BJ (cell line): ENCODE results near the gene CEP55. TPM values are rescaled to one million over a fixed set of nuclear protein-coding genes. Genes with fewer than 3 reads are reported as not detected.
"Not testable (repeated sequence)": the region's sequence is repeated elsewhere in the genome, so short reads cannot be mapped to it uniquely, and the experiment has no call there.

Experiments used
- CTCF ChIA-PET: fragments of 350-600 bp; formaldehyde crosslinking; extraction: SDS; loops from one replicate; lab custom pipeline; 2021; ENCODE audit warnings: antibody characterized with exemption, inconsistent platforms; lab: Yijun Ruan, JAX
- POLR2A ChIA-PET: fragments of 300-600 bp; sonication (Branson Sonifier 250); formaldehyde crosslinking; extraction: SDS; loops from one replicate; lab custom pipeline; 2021; ENCODE audit warnings: antibody characterized with exemption; lab: Charles Lee
- DNase-seq: peaks from one replicate; pipeline ENCODE4 v3.0.0-alpha.2; 2011; ENCODE audit warnings: low read depth
- H3K27me3 ChIP-seq: 2 replicates; pipeline ENCODE4 v1.6.0; 2011; ENCODE audit warnings: low read length; ENCODE audit not compliant: control insufficient read depth, insufficient read depth
- H3K36me3 ChIP-seq: 2 replicates; pipeline ENCODE4 v1.5.1; 2011; ENCODE audit warnings: low read length; ENCODE audit not compliant: control insufficient read depth, insufficient read depth
- H3K4me3 ChIP-seq: 2 replicates; pipeline ENCODE4 v1.5.1; 2011; ENCODE audit warnings: low read depth, mild to moderate bottlenecking, control low read depth, low read length
- CTCF ChIP-seq: IDR thresholded peaks from 2 replicates; pipeline ENCODE4 v1.5.1; 2011; ENCODE audit warnings: low read depth, mild to moderate bottlenecking, control low read depth, inconsistent platforms, low read length, moderate library complexity; ENCODE audit not compliant: insufficient read depth
- polyA plus RNA-seq: library from polyadenylated mRNA; depleted of rRNA; stranded (reverse); fragments of >200 nt; gene quantifications from 2 replicates; pipeline ENCODE4 v1.2.3, GENCODE V29; 2011

CEP55 gene
- polyA plus RNA-seq, 1 experiment = 16.8 TPM

GRCh38 chr10:93516006-93516380 is 19.6 kb downstream of the CEP55 start:
- no peak for DNase-seq
- no peak for TF ChIP-seq CTCF
- H3K36me3 ChIP-seq = no peaks in the 10 kb centered on the region; the same call in 1 of the 2 replicates
- CTCF ChIA-PET = interaction anchor here (0.6 kb wide), 1 partner anchor 39 kb away, joined by 3 read pairs; no protein-coding TSS in a partner anchor
- no peaks in the 10 kb centered on the region for H3K27me3 ChIP-seq
- POLR2A ChIA-PET = no interaction called here
- no peak overlapping the region for H3K4me3 ChIP-seq

GRCh38 chr10:93518531-93518930 is 22.1 kb downstream of the CEP55 start:
- ChIA-PET POLR2A (no interaction called here), CTCF (no interaction called here)
- no peak for TF ChIP-seq CTCF
- Histone ChIP-seq H3K4me3 (no peak overlapping the region), H3K36me3 (no peaks in the 10 kb centered on the region; the same call in 1 of the 2 replicates), H3K27me3 (no peaks in the 10 kb centered on the region)
- no peak for DNase-seq

- H3K27me3 ChIP-seq = no peaks in the 10 kb centered on the region
- no peak for TF ChIP-seq CTCF
- H3K36me3 ChIP-seq = no peaks in the 10 kb centered on the region
- ChIA-PET POLR2A (no interaction called here), CTCF (interaction anchor here (2.0 kb wide), 1 partner anchor 20 kb away, joined by 4 read pairs; no protein-coding TSS in a partner anchor)
- no peak overlapping the region for H3K4me3 ChIP-seq
- DNase-seq = no peak
Observed at GRCh38 chr10:93535293-93535692, 38.9 kb downstream of the CEP55 start.

GRCh38 chr10:93540871-93541270 is 44.5 kb downstream of the CEP55 start:
- H3K36me3 ChIP-seq, H3K27me3 ChIP-seq, POLR2A ChIA-PET, DNase-seq, H3K4me3 ChIP-seq: not testable (repeated sequence)
- CTCF ChIA-PET = interaction anchor here (2.0 kb wide), 1 partner anchor 275 kb away, joined by 7 read pairs; no protein-coding TSS in a partner anchor

- ChIA-PET CTCF (interaction anchor here (0.6 to 4.5 kb wide), 20 partner anchors 9 to 317 kb away, joined by 3 to 19 read pairs (median 6); no protein-coding TSS in a partner anchor), POLR2A (no interaction called here)
- H3K27me3 ChIP-seq = no peaks in the 10 kb centered on the region
- TF ChIP-seq CTCF = peak; percentile 95
- 0 out of 2 replicates have a peak overlapping the region, but pooled peaks have one; percentile 4 for H3K4me3 ChIP-seq
- no peaks in the 10 kb centered on the region for H3K36me3 ChIP-seq
- DNase-seq = no peak
Observed at GRCh38 chr10:93541402-93542357, 45.3 kb downstream of the CEP55 start.
